Neural progenitor cell (in vitro differentiated cells): ENCODE results near the gene SNAP29.

Source experiments
- EZH2 ChIP-seq: fragments of 200-600 bp; sonication (generic); IDR thresholded peaks from 2 replicates; pipeline ENCODE4 v1.6.1; 2017; ENCODE audit warnings: antibody characterized with exemption, mild to moderate bottlenecking, moderate library complexity
- TF ChIP-seq, protein P1 (sequence below): fragments of 200-600 bp; sonication (generic); IDR thresholded peaks from 2 replicates; pipeline ENCODE4 v1.5.1; 2017; ENCODE audit warnings: antibody characterized with exemption, mild to moderate bottlenecking

- TF ChIP-seq, protein P1, sequence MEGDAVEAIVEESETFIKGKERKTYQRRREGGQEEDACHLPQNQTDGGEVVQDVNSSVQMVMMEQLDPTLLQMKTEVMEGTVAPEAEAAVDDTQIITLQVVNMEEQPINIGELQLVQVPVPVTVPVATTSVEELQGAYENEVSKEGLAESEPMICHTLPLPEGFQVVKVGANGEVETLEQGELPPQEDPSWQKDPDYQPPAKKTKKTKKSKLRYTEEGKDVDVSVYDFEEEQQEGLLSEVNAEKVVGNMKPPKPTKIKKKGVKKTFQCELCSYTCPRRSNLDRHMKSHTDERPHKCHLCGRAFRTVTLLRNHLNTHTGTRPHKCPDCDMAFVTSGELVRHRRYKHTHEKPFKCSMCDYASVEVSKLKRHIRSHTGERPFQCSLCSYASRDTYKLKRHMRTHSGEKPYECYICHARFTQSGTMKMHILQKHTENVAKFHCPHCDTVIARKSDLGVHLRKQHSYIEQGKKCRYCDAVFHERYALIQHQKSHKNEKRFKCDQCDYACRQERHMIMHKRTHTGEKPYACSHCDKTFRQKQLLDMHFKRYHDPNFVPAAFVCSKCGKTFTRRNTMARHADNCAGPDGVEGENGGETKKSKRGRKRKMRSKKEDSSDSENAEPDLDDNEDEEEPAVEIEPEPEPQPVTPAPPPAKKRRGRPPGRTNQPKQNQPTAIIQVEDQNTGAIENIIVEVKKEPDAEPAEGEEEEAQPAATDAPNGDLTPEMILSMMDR, result no peak
- TF ChIP-seq EZH2, result no peak
Measured at GRCh38 chr22:20922141-20922751, 63.4 kb downstream of the SNAP29 start.
